H1 (cell line): ENCODE measurements around the gene ZNF823. TPM values are rescaled to one million over a fixed set of nuclear protein-coding genes. Genes with fewer than 3 reads are reported as not detected.

Experiments used
- CTCF ChIA-PET: fragments of 300-600 bp; sonication (Branson Sonifier 250); formaldehyde crosslinking; loops from one replicate; lab custom pipeline; 2021; ENCODE audit not compliant: partially characterized antibody; lab: Charles Lee
- POLR2A ChIA-PET: fragments of 300-600 bp; sonication (Branson Sonifier 250); formaldehyde crosslinking; loops from one replicate; lab custom pipeline; 2021; ENCODE audit warnings: inconsistent platforms; ENCODE audit not compliant: partially characterized antibody; lab: Charles Lee
- DNase-seq, 2 experiments: peaks; one replicate each; pipeline versions ENCODE4 v3.0.0 to v3.0.0-alpha.2; 2010 to 2022; ENCODE audit warnings: low spot score in 2 of 2, low read depth in 1 of 2, mixed read lengths in 1 of 2
- FAIRE-seq: peaks from 2 replicates; lab custom pipeline; 2011; peaks lifted over from hg19 to GRCh38; lab: Jason Lieb, UNC
- H2AFZ ChIP-seq: 2 replicates; pipeline ENCODE4 v1.8.1; 2012; ENCODE audit warnings: low read length, inconsistent platforms
- H2AK5ac ChIP-seq: 2 replicates; pipeline ENCODE4 v1.6.1; 2013; ENCODE audit warnings: low read depth, low read length
- H2BK120ac ChIP-seq: replicated peaks from 2 replicates; pipeline ENCODE3; 2013; ENCODE audit warnings: low read depth, low read length, inconsistent platforms
- H2BK12ac ChIP-seq: 2 replicates; pipeline ENCODE4 v1.6.1; 2013; ENCODE audit warnings: low read depth, low read length
- H2BK15ac ChIP-seq: 2 replicates; pipeline ENCODE4 v1.6.1; 2013; ENCODE audit warnings: low read length
- H2BK20ac ChIP-seq: 2 replicates; pipeline ENCODE4 v1.6.1; 2013; ENCODE audit warnings: low read length
- H2BK5ac ChIP-seq: 2 replicates; pipeline ENCODE4 v1.6.1; 2013; ENCODE audit warnings: low read depth, low read length
- H3K14ac ChIP-seq: 2 replicates; pipeline ENCODE4 v1.6.1; 2013; ENCODE audit warnings: inconsistent platforms; ENCODE audit not compliant: insufficient read length
- H3K18ac ChIP-seq: 2 replicates; pipeline ENCODE4 v1.6.1; 2013; ENCODE audit warnings: low read length; ENCODE audit errors: extremely low read depth
- H3K23ac ChIP-seq: 2 replicates; pipeline ENCODE4 v1.6.1; 2013; ENCODE audit warnings: inconsistent platforms; ENCODE audit not compliant: insufficient read length
- H3K23me2 ChIP-seq: 2 replicates; pipeline ENCODE4 v1.6.1; 2013; ENCODE audit warnings: low read depth, low read length
- H3K27ac ChIP-seq: 2 replicates; pipeline ENCODE4 v1.6.1; 2011; ENCODE audit warnings: low read depth, low read length, inconsistent platforms
- H3K27me3 ChIP-seq, 4 experiments: replicated peaks in 1 of 4; 1 replicate in 1 of 4; 2 replicates in 3 of 4; pipeline versions ENCODE4 v1.6.1 to v1.8.1; 2011 to 2013; ENCODE audit warnings: low read length in 3 of 4, mild to moderate bottlenecking in 3 of 4, inconsistent platforms in 2 of 4, mixed read lengths in 2 of 4, moderate library complexity in 1 of 4; ENCODE audit not compliant: control insufficient read depth in 3 of 4, insufficient read depth in 3 of 4; ENCODE audit errors: extremely low read depth in 1 of 4
- H3K36me3 ChIP-seq, 4 experiments: 2 replicates each; pipeline versions ENCODE4 v1.6.1 to v1.8.1; 2011 to 2013; ENCODE audit warnings: mild to moderate bottlenecking in 4 of 4, low read length in 3 of 4, moderate library complexity in 2 of 4, control low read depth in 1 of 4, inconsistent platforms in 1 of 4; ENCODE audit not compliant: insufficient read depth in 4 of 4, control insufficient read depth in 2 of 4
- H3K4ac ChIP-seq: replicated peaks from 2 replicates; pipeline ENCODE3; 2013; ENCODE audit warnings: low read length, low read depth, mixed read lengths, inconsistent platforms; ENCODE audit not compliant: insufficient read length
- H3K4me1 ChIP-seq, 4 experiments: replicated peaks in 1 of 4; 1 replicate in 1 of 4; 2 replicates in 3 of 4; pipeline versions ENCODE4 v1.6.1 to v1.8.1; 2011 to 2013; ENCODE audit warnings: low read length in 3 of 4, inconsistent platforms in 2 of 4, mixed read lengths in 1 of 4; ENCODE audit not compliant: insufficient read depth in 4 of 4, control insufficient read depth in 3 of 4
- H3K4me2 ChIP-seq, 2 experiments: 2 replicates each; pipeline versions ENCODE4 v1.6.1 to v1.8.1; 2011 to 2013; ENCODE audit warnings: low read depth in 2 of 2, low read length in 2 of 2, control low read depth in 1 of 2, inconsistent platforms in 1 of 2, mild to moderate bottlenecking in 1 of 2; ENCODE audit not compliant: insufficient read depth in 1 of 2
- H3K4me3 ChIP-seq, 4 experiments: fragments of 200-600, 300-600 bp in 1 of 4; sonication (generic), shearing (Covaris generic), sonication (Bioruptor Twin) in 1 of 4; 2 replicates each; pipeline versions ENCODE4 v1.5.1 to v1.8.1; 2011 to 2016; ENCODE audit warnings: low read length in 4 of 4, low read depth in 3 of 4, control low read depth in 2 of 4, inconsistent platforms in 2 of 4, mild to moderate bottlenecking in 2 of 4, mixed read lengths in 1 of 4, moderate library complexity in 1 of 4; ENCODE audit not compliant: insufficient read depth in 2 of 4; ENCODE audit errors: extremely low read depth in 1 of 4
- H3K56ac ChIP-seq: replicated peaks from 2 replicates; pipeline ENCODE3; 2013; ENCODE audit warnings: low read depth, mild to moderate bottlenecking, mixed read lengths, low read length, inconsistent platforms; ENCODE audit not compliant: insufficient read length
- H3K79me1 ChIP-seq: 2 replicates; pipeline ENCODE4 v1.6.1; 2013; ENCODE audit warnings: low read depth, low read length, control low read depth
- H3K79me2 ChIP-seq, 2 experiments: 2 replicates each; pipeline versions ENCODE4 v1.6.1 to v1.8.1; 2012 to 2013; ENCODE audit warnings: low read length in 2 of 2, mild to moderate bottlenecking in 2 of 2, inconsistent platforms in 1 of 2; ENCODE audit not compliant: insufficient read depth in 2 of 2, control insufficient read depth in 1 of 2
- H3K9ac ChIP-seq, 4 experiments: replicated peaks in 1 of 4; 1 replicate in 1 of 4; 2 replicates in 3 of 4; pipeline versions ENCODE4 v1.6.1 to v1.8.1; 2011 to 2013; ENCODE audit warnings: low read depth in 3 of 4, low read length in 3 of 4, control low read depth in 2 of 4, mild to moderate bottlenecking in 2 of 4, moderate library complexity in 2 of 4, inconsistent platforms in 1 of 4; ENCODE audit errors: extremely low read depth in 1 of 4
- H3K9me3 ChIP-seq, 2 experiments: 2 replicates each; pipeline versions ENCODE4 v1.6.1 to v1.8.1; 2012 to 2013; ENCODE audit warnings: mild to moderate bottlenecking in 2 of 2, moderate library complexity in 2 of 2, control low read depth in 1 of 2, inconsistent platforms in 1 of 2, low read depth in 1 of 2, low read length in 1 of 2, mixed read lengths in 1 of 2; ENCODE audit not compliant: insufficient read depth in 2 of 2
- H4K20me1 ChIP-seq, 2 experiments: replicated peaks in 1 of 2; 2 replicates each; pipeline versions ENCODE3 to v1.8.1; 2011 to 2013; ENCODE audit warnings: inconsistent platforms in 2 of 2, low read length in 2 of 2, mild to moderate bottlenecking in 1 of 2; ENCODE audit not compliant: insufficient read depth in 2 of 2, control insufficient read depth in 1 of 2
- H4K5ac ChIP-seq: 2 replicates; pipeline ENCODE4 v1.6.1; 2013; ENCODE audit warnings: low read length, low read depth, mixed read lengths, inconsistent platforms; ENCODE audit not compliant: insufficient read length
- H4K8ac ChIP-seq: 2 replicates; pipeline ENCODE4 v1.8.0; 2013; ENCODE audit warnings: mild to moderate bottlenecking, moderate library complexity, low read length, inconsistent platforms; ENCODE audit not compliant: insufficient read depth; ENCODE audit errors: extremely low read depth
- H4K91ac ChIP-seq: replicated peaks from 2 replicates; pipeline ENCODE3; 2013; ENCODE audit warnings: low read length, mixed read lengths, inconsistent platforms; ENCODE audit not compliant: insufficient read length
- EZH2 ChIP-seq: fragments of 200-600 bp; sonication (generic); IDR thresholded peaks from 2 replicates; pipeline ENCODE4 v1.7.1; 2012; ENCODE audit warnings: low read depth, mild to moderate bottlenecking, moderate library complexity, low read length, inconsistent platforms; ENCODE audit not compliant: severe bottlenecking
- HDAC2 ChIP-seq, 2 experiments: fragments of 300-600 bp in 1 of 2; sonication (generic) in 1 of 2; IDR thresholded peaks; 2 replicates each; pipeline ENCODE4 v1.6.1; 2011 to 2012; ENCODE audit warnings: low read depth in 2 of 2, low read length in 2 of 2, mild to moderate bottlenecking in 2 of 2, moderate library complexity in 2 of 2, borderline replicate concordance in 1 of 2, inconsistent platforms in 1 of 2
- RBBP5 ChIP-seq: IDR thresholded peaks from 2 replicates; pipeline ENCODE4 v1.7.1; 2012; ENCODE audit warnings: low read depth, mild to moderate bottlenecking, inconsistent platforms, low read length, moderate library complexity, borderline replicate concordance
- RFX5 ChIP-seq: IDR thresholded peaks from 2 replicates; pipeline ENCODE4 v1.6.1; 2011; ENCODE audit warnings: low read depth, low read length, improper control_type of control experiment, borderline replicate concordance
- RNF2 ChIP-seq: fragments of 200-900, 300-1000 bp; sonication (generic); IDR thresholded peaks from 2 replicates; pipeline ENCODE4 v1.7.1; 2016; ENCODE audit warnings: borderline replicate concordance, low read depth, mild to moderate bottlenecking, antibody characterized with exemption, low read length; ENCODE audit not compliant: poor library complexity, severe bottlenecking; ENCODE audit errors: missing control alignments
- SIN3A ChIP-seq, 2 experiments: IDR thresholded peaks in 1 of 2; conservative IDR thresholded peaks in 1 of 2; 2 replicates each; pipeline ENCODE4 v1.6.1; 2011 to 2012; ENCODE audit warnings: low read length in 2 of 2, improper control_type of control experiment in 1 of 2, low read depth in 1 of 2, mild to moderate bottlenecking in 1 of 2
- SRF ChIP-seq: IDR thresholded peaks from 2 replicates; pipeline ENCODE4 v1.6.1; 2011; ENCODE audit warnings: mild to moderate bottlenecking, low read depth, low read length, moderate library complexity
- TEAD4 ChIP-seq: IDR thresholded peaks from 2 replicates; pipeline ENCODE4 v1.6.1; 2012; ENCODE audit warnings: low read depth, low read length, inconsistent platforms, mixed read lengths
- YY1 ChIP-seq: IDR thresholded peaks from 2 replicates; pipeline ENCODE4 v1.6.1; 2011; ENCODE audit warnings: low read depth, mild to moderate bottlenecking, low read length
- WGBS, 2 experiments: shearing (Covaris generic) in 1 of 2; methylation state at CpG; one replicate each; pipeline versions ENCODE4 v1.1.6 to v1.1.7; 2013 to 2015; ENCODE audit warnings: low lambda C conversion rate in 2 of 2, mixed read lengths in 2 of 2, inconsistent platforms in 1 of 2, low coverage in 1 of 2, missing lambda C conversion rate in 1 of 2; ENCODE audit not compliant: insufficient replicate concordance in 2 of 2, insufficient coverage in 1 of 2, insufficient read length in 1 of 2; ENCODE audit errors: extremely low coverage in 1 of 2, missing lambda C conversion rate in 1 of 2; 5-methylcytosine and 5-hydroxymethylcytosine counted together
- polyA plus RNA-seq, 7 experiments: library from polyadenylated mRNA; depleted of rRNA in 3 of 7; stranded (reverse) in 5 of 7; unstranded in 2 of 7; fragments of >200 nt in 5 of 7; fragments of 200-250 nt in 2 of 7; gene quantifications; 1 replicate in 5 of 7; 2 replicates in 1 of 7; 4 replicates in 1 of 7; pipeline versions ENCODE4 v1.2.1 to v1.2.3, GENCODE V29; 2011 to 2013; ENCODE audit warnings: missing spikeins in 2 of 7, mixed read lengths in 2 of 7
- total RNA-seq: library from RNA; stranded (reverse); fragmentation: NEBNext Ultra II Directional; extraction: Animal tissue kit (Norgen Biotek cat#: 25700); gene quantifications from 2 replicates; pipeline ENCODE4 v1.2.1, GENCODE V29; 2021
- TF ChIP-seq, protein P1 (sequence below): IDR thresholded peaks from 2 replicates; pipeline ENCODE4 v1.6.1; 2012; ENCODE audit warnings: inconsistent platforms
- TF ChIP-seq, protein P2 (sequence below): IDR thresholded peaks from 2 replicates; pipeline ENCODE4 v1.6.1; 2011; ENCODE audit warnings: low read length, improper control_type of control experiment

ZNF823 gene
- total and polyA plus RNA-seq, 2 of the 8 experiments (the other 6 are each of a cell fraction or from before 2014, with no cell fraction given): 0.73 to 2.4 TPM

DNA sequence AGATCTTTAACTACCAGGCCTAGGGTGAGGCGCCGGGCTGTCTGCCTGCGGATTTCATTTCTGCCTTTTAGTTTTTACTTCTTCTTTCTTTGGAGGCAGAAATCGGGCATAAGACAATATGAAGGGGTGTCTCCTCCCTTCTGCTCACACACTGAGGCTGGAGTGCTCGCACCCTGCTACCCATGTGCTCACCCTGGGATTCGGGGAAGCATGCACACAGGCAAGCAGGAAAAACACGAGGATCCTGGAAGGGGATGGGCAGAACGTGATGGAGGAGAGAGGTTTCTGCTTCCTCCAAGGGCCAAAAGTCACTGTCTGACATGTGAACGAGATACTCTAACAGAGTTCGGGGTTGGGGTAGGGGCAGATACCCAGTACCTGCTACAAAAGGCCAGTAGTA is 28.4 kb downstream of the ZNF823 start:
- Histone ChIP-seq H3K14ac (no peak overlapping the region), H3K9me3 (peaks cover 0 to 2% of the 10 kb centered on the region in 2 experiments; a peak in 2 of 4 replicates), H4K91ac (no peak overlapping the region), H4K5ac (no peak overlapping the region), H3K27ac (no peak overlapping the region), H2BK5ac (no peak overlapping the region), H4K8ac (no peak overlapping the region), H2BK15ac (no peak overlapping the region), H3K18ac (no peak overlapping the region), H3K4ac (no peak overlapping the region), H3K27me3 (no peaks in the 10 kb centered on the region), H3K79me2 (no peaks in the 10 kb centered on the region), H2BK120ac (no peak overlapping the region), H2BK20ac (no peak overlapping the region), H2AFZ (no peak overlapping the region), H3K36me3 (no peaks in the 10 kb centered on the region; a peak in 1 of 8 replicates), H3K4me2 (no peak overlapping the region), H2AK5ac (no peak overlapping the region), H3K23me2 (no peaks in the 10 kb centered on the region), H3K79me1 (no peaks in the 10 kb centered on the region), H3K23ac (no peak overlapping the region), H3K4me1 (no peaks in the 10 kb centered on the region), H3K9ac (no peak overlapping the region), H2BK12ac (no peak overlapping the region), H3K4me3 (no peak overlapping the region), H4K20me1 (no peaks in the 10 kb centered on the region), H3K56ac (no peak overlapping the region)
- 84% methylated on average over 10 of the region's 10 CpGs; no CpG with 5 or more reads in 1 of the 2 experiments for WGBS, 2 experiments
- ChIA-PET CTCF (no interaction called here), POLR2A (no interaction called here)
- DNase-seq (no peak), FAIRE-seq (no peak)
- TF ChIP-seq SIN3A (conservative IDR thresholded peaks at IDR 0.05 in 1 of 2, IDR thresholded peaks at IDR 0.05 in 1 of 2; ENCODE audit: low read depth in 1 of 2, low read length in 2 of 2) (no peak), SRF (no peak), EZH2 (no peak), RFX5 (no peak), TEAD4 (no peak), YY1 (no peak), HDAC2 (IDR thresholded peaks at IDR 0.05; ENCODE audit: borderline replicate concordance in 1 of 2, low read depth in 2 of 2, low read length in 2 of 2) (no peak), RBBP5 (no peak), RNF2 (no peak)
- TF ChIP-seq, protein P1, sequence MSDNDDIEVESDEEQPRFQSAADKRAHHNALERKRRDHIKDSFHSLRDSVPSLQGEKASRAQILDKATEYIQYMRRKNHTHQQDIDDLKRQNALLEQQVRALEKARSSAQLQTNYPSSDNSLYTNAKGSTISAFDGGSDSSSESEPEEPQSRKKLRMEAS: no peak
- TF ChIP-seq, protein P2, sequence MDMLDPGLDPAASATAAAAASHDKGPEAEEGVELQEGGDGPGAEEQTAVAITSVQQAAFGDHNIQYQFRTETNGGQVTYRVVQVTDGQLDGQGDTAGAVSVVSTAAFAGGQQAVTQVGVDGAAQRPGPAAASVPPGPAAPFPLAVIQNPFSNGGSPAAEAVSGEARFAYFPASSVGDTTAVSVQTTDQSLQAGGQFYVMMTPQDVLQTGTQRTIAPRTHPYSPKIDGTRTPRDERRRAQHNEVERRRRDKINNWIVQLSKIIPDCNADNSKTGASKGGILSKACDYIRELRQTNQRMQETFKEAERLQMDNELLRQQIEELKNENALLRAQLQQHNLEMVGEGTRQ: no peak
